ENCODE measurements around the gene TBC1D9.

Gene TBC1D9

DNA sequence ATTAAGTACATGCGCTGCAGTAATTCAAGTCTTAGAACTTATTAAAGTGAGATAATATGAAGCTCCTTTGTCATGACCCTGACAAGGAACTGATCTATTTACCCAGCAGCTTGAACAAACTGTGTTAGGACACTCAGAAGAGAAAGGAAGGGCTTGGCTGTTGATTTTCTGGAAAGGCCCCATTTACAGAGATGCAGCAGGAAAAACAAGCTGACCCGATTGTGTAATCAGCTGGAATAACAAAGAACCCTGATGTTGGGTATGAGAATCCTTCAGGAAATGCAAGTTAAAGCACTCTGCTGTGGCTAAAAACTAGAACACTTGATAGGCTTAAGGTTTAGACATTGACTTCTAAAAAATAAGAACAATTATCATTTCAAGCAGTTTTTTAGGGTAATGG lies 64.8 kb downstream of the TBC1D9 start:
- no peak for DNase-seq (ENCODE audit: low spot score)

DNA sequence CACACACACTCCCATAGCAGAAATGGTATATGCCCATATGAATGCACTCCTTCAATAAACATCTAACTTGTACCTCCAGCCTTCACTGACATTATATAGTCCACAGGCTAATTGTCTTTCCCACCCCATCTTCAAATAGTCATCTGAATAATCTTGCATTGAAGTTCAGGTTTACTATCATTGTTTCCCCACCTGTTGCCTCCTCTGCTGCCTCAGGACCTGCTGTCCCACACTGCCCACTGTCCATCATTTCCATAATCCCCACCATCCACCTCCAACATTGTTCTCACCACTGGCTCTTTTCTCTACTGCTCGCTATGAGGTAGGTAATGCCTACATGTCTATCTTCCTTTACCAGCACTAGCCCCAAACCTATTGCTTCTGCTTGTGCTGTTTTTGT lies 66.1 kb downstream of the TBC1D9 start:
- no peak for DNase-seq (ENCODE audit: low spot score)

DNA sequence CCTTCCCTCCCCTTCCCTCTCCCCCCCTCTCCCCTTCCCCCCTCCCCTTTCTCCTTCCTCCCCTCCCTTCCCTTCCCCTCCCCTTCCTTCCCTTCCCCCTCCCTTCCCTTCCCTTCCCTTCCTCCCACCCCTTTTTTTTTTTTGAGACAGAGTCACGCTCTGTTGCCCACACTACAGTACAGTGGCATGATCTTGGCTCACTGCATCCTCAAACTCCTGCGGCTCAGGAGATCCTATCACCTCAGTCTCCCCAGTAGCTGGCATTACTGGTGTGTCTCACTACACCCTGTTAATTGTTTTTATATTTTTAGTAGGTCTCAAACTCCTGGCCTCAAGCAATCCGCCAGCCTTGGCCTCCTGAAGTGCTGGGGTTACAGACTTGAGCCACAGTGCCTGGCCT lies 66.6 kb downstream of the TBC1D9 start:
- no peak for DNase-seq (ENCODE audit: low spot score)

DNA sequence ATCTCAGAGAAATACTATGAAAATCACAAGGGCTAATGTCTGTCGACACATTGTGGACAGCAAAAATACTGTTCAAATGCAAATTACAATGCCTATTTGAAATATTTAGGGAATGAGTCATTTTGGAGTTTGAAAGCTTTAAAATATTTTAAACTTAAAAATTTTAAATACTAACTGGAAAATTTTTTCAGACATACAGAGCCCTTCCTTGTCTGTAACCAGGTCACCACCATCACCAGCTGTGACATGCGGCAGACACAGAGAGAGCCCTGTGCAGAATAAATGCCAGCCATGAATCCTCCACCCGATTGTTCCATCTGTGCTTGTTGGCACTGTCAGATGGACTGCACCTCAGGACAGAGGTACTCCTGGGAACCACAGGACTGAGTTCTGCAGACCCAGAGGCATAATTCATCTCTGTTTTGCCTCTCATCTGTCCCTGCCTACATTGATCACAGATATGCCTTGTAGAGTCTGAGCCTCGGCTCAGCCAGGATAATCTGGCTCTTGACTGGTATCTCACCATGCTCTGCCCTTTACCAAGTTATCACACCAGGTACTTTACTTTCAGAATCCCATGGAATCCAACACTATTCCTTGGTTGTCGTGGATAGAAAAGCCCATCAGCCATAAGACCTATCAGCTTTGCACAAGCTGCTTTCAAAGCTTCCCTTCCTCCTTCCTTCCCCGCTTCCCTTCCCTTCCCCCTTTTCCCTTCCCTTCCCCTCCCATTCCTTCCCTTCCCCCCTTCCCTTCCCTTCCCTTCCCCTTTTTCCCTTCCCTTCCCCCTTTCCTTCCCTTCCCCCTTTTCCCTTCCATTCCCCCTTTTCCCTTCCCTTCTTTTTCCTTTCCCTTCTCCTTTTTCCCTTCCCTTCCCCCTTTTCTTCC lies 67.2 kb downstream of the TBC1D9 start:
- no peak for DNase-seq (ENCODE audit: low spot score)

DNA sequence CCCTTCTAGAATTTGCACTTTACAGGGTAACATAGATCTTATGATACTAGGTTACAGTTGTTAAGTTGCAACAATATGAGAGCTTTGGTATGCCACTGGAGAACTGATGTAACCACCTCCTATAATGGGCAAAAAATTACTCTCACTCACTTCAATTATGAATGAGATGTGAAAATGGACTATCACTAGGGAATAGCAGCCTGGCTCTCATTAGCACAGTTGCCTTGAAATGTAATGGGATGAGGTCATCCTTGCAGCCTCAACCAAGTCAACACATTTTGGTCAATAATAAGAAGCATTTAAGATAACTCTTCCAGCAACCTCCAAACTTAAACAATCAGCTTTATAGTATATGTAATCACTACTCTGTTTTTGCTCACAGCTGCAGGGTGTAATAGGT lies 69.4 kb downstream of the TBC1D9 start:
- no peak for DNase-seq (ENCODE audit: low spot score)

DNA sequence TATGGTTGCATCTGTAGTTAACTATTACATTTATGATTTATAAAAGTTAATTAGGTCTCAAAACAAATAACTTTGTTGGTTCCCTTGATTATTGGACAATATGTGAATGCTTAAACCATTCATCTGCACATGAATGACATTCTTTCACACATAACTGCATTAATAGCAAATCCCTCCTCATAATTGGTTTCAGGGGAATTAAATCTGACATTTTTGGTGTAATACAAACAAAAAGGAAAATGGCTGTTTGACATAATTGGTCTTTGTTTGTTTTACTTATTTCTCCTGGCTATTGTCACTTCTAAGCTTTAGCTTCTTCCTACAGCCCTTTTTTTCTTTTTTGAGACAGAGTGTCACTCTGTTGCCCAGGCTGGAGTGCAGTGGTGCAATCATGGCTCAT lies 71.9 kb downstream of the TBC1D9 start:
- no peak for DNase-seq (ENCODE audit: low spot score)

DNA sequence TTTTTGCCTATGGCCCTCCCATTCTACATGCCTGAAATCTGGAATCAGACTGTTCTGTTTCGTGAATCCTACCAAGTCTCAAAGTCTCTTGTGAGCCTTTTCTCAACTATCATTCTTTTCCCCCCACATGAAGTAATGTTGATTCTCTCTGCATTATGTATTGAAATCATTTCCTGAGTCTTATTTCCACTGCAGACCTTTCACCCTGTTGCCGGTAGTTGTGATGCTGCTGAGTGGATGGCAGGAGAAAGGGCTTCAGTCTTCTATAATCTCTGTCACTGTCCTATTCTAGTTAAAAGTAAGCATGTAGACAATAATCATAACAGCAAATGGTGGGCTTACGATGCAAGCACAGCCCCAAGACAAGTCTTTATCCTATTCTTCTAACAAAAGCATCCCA lies 75.0 kb downstream of the TBC1D9 start:
- no peak for DNase-seq (ENCODE audit: low spot score)

DNA sequence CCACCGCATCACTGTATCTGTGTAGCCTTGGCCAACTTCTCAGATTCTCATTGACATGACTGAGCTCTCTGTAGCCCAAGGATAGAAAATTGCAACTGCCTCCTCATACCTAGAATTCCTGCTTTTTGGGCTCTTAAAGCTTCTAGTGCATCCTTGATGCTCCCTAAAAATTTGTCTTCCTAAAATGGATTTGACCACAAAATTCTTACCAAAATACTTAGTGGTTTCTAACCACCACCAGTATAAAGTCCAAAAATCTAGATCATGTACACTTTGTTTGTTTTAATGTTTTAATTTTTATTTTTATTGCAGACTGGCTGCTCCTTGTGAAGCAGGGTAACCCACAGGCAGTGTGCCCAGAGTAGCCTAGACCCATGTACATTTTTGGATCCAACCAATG lies 75.5 kb downstream of the TBC1D9 start:
- DNase-seq (ENCODE audit: low spot score), result no peak

DNA sequence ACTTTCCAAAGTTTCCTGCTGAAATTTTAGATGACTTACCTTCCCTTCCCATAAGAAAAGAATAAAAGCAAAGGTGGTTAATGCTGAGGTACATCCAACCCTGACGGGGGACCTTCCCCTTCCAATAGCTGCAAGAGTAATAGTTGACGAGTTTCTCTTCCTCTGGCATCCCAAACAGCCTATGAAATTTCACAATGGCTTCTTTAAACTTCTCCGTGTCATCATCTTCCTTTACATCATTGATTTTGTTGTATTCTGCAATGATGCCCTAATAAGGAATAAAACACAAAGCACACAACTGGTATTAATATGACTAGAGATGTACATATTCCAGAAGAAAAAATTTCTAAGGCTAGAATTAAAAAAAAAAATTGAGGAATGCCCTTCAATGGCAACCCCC lies 76.6 kb downstream of the TBC1D9 start:
- DNase-seq (ENCODE audit: low spot score), result no peak

DNA sequence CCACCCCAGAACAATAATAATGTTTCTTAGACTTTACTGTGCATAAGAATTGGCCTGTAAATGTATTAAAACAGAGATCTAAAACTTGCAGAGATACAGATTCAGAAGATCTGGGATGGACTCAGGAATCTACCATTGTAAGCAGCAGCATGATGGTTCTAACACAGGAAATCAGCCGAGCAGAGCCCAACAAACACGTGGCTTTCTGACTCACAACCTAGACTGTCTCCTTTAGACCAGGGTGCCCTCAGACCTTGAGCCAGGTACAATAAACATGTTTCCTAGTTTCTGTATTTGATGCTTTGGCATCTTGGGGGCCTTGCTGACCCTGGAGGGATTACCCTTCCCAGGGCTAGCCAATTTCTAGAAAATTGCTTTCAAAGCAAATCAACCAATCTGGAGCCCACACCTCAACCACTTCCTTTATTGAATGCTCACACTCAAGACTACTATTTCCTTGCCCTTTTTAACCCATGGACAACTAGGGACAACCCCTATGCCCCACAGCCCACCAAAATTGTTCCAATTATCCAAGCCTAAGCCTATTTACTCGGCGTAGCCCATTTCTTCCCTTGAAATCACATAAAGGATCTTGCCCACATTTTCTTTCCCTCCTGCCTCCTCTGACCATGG lies 80.5 kb downstream of the TBC1D9 start:
- DNase-seq (ENCODE audit: low spot score), result no peak

DNA sequence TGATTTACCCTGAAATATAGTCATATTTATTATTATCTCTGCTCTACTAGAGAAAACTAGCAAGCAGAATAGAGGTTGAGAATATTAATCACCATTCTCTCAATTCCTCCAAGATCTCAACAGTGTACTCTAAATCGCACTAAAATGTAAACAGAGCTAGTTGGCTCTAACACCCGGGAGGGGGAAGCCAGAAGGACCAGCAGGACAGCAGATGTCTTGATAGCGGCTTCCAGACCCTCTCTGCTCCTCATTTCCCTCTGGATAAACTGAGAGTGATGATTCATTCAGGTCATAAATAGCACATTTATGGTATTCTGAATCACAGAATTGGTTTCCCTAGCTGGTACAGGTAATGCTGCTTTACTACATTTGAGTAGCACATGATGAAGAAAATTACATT lies 82.5 kb downstream of the TBC1D9 start:
- DNase-seq (ENCODE audit: low spot score), result no peak

DNA sequence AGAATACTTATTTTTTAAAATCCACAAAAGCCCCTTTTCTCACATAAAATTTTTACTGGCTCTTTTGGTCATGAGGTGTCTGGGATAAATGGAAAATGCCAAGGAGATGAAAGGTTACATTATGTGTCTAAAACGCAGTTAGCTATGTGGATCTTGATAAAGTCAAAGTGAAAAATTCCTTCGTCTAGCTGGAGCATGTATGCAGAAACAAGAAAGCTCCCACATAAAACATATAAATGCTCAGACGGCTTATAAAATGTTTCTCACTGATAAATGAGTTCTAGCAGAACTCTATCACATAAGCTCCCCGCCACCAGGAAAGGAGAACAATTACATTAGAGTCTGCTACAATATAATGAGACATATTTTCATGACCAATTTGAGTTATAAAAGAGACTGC lies 83.8 kb downstream of the TBC1D9 start:
- DNase-seq (ENCODE audit: low spot score), result no peak

DNA sequence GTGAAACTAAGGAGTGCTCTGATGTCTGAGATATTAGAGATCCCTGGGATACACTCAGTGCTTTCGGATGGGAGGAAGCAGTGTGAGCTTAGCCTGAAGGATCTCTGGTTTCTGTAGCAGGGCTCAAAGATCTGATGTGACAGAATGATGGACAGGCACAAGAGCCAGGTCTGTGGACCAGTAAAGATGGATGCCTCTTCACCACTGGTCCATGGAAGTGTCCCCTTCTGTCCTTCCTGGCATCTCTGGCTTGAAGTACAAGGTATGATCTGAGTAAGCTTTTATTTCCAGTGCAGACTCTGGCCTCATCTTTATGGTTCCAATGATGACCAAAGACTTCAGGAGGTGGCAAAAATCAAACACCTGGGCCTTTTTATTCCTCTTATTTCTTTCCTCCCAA lies 88.1 kb downstream of the TBC1D9 start:
- no peak for DNase-seq (ENCODE audit: low spot score)

DNA sequence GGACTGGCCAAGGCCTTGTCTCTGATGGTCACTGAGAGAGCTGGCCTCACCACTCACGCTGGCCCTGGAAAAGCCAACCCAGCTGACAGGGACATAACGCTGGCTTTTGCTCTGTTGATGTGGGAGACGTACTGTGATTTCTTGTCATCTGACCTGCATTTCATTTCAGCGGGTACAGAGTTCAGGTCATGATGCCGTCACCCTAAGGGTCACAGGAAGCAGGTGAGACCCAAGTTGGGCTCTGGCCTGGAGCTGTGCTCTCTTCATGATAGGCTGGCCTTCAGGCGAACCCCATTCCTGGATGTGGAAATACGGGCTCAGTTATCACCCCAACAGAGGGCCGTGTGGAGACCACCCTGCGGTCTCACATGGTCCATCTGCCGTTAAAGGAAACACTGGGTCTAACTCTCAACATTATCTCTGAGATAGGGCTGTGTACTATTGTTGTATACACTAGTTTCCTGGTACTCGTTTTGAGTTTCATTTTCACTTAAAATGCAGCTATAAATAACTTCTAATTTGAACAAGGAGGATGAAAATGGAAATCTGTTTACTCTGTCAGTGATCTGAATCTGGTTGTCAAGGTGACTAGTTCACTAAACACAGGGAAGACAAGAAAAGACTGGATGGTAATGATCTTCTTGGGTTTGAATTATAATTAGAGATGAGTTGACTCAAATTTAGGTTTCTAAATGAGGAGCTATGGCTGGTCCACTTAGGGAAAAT lies 89.1 kb downstream of the TBC1D9 start:
- DNase-seq (ENCODE audit: low spot score), result no peak

DNA sequence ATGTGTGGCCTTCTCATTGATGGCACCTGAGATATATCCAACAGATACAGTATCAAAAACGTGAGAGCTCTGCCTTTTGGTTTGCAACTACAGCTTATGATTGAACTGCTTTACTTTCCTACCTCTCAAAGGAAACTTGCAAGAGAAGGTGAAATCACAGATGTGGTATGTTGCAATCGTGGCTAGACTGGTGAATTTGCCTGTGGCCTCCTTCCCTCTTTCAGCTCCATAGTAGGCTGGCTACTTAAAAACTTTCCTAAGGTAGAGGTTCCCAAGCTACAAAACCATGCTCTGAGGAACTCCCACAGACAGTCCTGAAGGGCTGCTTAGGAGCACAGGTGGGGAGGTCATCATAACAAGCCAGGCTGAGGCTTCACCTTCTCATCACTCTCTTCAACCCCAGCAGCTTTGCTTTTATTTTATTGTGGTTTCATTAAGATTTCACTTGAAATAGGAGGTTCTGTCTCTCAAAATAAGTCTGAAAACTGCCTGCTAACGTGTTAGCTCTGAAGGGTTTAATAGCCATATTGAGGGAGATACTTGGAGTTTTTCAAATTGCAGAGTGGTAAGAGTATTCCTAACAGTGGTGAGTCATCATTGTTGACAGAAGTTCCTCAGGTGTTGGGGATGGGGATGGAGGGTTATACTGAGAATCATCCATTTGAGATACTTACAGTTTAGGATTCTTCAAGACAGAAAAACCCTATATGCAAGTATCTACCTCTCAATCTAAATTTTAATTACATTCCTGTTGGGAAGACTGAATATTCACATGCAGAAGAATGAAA lies 93.9 kb downstream of the TBC1D9 start:
- DNase-seq (ENCODE audit: low spot score), result no peak

DNA sequence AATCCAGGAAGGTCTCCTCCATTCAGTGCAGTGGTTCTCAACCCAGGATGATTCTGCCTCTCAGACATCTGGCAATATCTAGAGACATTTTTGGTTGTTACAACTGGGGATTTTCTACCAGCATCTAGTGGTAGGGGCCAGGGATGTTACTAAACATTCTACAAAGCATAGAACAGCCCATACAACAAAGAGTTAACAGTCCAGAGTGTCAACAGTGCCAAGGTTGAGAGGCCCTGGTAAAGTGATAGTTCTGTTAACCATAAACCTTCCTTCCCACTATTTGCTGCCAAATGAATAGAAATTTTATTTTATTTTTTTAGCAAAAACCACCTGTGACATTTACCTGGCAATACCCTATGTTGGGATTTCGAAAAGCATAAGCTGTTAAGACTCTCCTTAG lies 94.6 kb downstream of the TBC1D9 start:
- no peak for DNase-seq (ENCODE audit: low spot score)

DNA sequence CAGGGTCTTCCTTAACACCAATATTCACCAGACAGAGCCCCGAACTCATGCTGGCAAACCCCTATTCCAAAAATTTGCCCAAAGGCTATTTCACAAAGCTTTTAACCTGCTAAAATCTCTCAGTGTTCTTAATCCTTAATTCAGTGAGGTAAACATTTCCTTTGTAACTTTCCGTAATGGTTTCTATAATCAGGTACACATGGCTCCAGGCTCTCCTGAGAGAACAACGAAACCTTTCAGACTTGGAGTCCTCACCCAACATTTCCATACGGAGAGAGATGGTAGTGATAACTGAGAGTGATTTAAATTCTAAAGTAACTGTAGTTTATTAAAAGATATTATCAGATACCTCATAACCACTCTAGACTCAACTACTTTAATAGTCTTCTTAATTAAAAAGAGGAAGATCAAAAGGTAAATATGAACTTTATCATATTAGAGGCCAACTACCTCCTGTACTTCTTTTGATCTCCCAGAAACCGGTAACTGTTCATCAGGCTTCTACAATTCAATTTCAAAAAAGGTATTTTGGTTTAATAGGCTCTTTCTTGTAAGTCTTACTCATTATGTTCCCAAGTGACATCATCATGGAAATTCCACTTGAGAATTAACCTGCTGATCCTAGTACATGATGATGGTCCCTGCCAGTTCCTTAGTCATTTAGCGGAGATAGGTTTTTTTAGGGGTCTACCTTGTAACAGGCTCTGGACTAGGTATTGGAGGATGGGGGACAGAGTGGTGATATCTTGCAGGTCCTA lies 96.1 kb downstream of the TBC1D9 start:
- no peak for DNase-seq (ENCODE audit: low spot score)

DNA sequence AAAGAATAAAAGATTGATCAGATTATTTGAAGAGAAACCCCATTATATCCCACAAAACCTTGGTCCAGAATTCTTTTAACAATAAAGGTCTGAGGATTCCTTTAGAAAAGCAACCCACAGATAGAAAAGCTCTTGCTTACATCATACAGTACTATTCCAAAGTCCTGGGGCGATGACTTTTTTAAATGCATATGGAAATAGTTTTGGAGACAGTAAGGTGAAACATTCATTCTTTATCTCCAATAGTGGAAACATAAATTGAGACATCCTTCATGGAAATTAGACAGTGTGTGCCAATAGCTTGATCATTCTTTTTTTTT lies 101.7 kb downstream of the TBC1D9 start:
- no peak for DNase-seq (ENCODE audit: low spot score)

DNA sequence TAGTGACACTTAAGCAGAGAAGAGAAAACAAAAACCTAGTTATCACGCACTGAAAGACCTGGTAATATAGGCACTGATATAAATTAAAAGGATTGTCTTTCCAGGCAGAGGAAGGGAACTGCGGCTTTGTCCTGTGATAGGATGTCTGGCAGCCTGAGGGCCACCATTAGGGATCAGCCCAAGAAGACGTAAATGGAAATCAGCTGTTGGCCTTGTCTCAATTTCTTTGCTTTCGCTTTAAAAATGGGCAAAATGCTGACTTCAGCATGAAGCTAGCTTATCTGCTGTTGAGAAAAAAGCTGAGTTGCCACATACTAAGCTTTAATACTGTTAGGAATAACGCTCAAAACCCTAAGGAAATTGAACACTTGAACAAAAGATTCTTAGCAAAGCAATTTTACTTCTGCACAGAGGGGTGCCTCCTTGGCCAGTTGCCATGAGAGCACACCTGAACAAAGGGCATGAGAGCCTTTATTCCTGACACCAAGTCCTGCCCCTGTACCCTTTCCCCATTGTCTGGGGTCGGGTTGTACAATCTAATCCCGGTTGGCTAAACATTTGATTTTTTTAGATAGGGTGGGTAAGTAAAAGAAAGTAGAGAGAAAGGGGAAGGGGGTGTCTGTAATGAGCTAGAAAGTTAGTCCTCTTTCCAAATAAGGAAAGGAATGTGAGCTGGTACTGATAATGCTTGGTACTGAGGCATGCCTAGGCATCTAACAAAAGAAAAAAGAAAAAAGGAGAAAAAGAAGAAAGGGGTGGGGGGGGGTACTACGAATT lies 102.3 kb downstream of the TBC1D9 start:
- no peak for DNase-seq (ENCODE audit: low spot score)

DNA sequence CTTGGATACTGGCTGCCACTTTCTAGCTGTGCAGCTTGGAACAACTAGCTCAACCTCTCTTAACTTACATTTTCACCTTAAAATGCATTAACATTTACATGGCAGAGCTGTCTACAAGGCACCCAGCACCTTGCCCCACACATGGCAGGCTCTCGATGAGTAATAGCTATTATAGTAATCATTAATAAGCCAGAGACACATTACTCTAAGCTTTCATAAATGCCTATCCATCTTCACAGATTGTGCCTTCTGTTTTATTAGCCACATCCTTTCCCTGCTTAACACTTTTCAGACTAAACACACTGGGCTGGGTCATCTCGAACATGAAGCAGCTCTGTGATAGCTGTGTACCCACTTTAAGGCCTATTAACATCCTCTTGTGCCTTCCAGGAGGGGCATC lies 103.6 kb downstream of the TBC1D9 start:
- DNase-seq (ENCODE audit: low spot score), result no peak

DNA sequence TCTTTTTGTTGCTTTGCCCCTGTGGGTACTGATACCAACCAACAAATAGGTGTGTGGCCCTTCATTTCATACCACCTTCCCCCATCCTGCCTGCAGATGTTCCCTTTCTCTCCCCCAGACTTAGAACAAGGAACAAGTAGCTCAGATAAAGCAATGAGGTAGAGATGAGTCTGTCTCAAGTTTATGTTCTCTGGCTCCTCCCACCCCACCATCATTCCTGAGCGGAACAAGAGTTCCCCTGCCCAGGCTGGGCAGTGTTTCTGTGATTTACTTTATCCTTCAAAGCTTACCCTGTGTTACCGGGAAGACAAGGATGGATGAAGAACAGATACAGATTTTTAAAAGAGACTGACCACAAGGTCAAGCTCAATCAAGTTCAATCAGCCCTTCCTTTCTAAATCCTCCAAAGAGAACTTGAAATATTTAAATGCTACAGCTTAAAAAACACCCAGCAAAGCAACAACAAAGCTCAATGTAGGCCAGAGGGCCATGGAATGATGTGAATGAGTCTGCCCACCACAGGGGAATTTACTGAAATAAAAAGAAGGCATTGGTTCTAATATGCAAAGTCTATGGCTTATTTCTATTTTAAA lies 107.4 kb downstream of the TBC1D9 start:
- no peak for DNase-seq (ENCODE audit: low spot score)

Data from CD4-positive, alpha-beta T cell treated with Interleukin-6 at 100 ng/mL for 8 hours (primary cell).